WTC11 (cell line): ENCODE measurements around the gene OR4K2. TPM values are rescaled to one million over a fixed set of nuclear protein-coding genes. Genes with fewer than 3 reads are reported as not detected.

ENCODE experiments used
- ATAC-seq: fragments of 200-7000 bp; cut with Tn5 transposase; 2 replicates; pipeline ENCODE4 v1.10.0; 2021; ENCODE audit warnings: mild to moderate bottlenecking, moderate library complexity
- CTCF ChIA-PET: fragments of 300-600 bp; sonication (Branson Sonifier 250); formaldehyde crosslinking; loops from one replicate; lab custom pipeline; 2021; ENCODE audit warnings: antibody characterized with exemption; lab: Charles Lee
- POLR2A ChIA-PET: fragments of 350-600 bp; sonication (Branson Sonifier 250); formaldehyde crosslinking; loops from one replicate; lab custom pipeline; 2021; ENCODE audit warnings: antibody characterized with exemption; lab: Charles Lee
- DNase-seq: peaks from one replicate; pipeline ENCODE4 v3.0.0; 2021; ENCODE audit warnings: low spot score
- H3K27ac Mint-ChIP-seq: 2 replicates; pipeline ENCODE4 v1.8.0; 2021; ENCODE audit warnings: mixed read lengths
- H3K27me3 Mint-ChIP-seq: 2 replicates; pipeline ENCODE4 v1.8.0; 2021; ENCODE audit warnings: low read depth, mild to moderate bottlenecking, moderate library complexity, mixed read lengths
- H3K36me3 Mint-ChIP-seq: 2 replicates; pipeline ENCODE4 v1.8.0; 2021; ENCODE audit warnings: mixed read lengths
- H3K4me1 Mint-ChIP-seq: 2 replicates; pipeline ENCODE4 v1.8.0; 2022; ENCODE audit warnings: mixed read lengths
- H3K4me3 Mint-ChIP-seq: 2 replicates; pipeline ENCODE4 v1.8.0; 2021; ENCODE audit warnings: mild to moderate bottlenecking, moderate library complexity, mixed read lengths
- H3K9me3 Mint-ChIP-seq: 2 replicates; pipeline ENCODE4 v1.8.0; 2021; ENCODE audit warnings: mixed read lengths
- NR3C1 ChIP-seq: sonication (generic); formaldehyde crosslinking; conservative IDR thresholded peaks from 2 replicates; pipeline ENCODE4 v1.8.1; 2023; ENCODE audit warnings: low read depth, mild to moderate bottlenecking, missing genetic modification reagents
- SMAD4 ChIP-seq: sonication (generic); formaldehyde crosslinking; IDR thresholded peaks from 2 replicates; pipeline ENCODE4 v1.8.0; 2022; ENCODE audit warnings: mild to moderate bottlenecking, missing genetic modification reagents
- TEAD1 ChIP-seq: sonication (generic); formaldehyde crosslinking; IDR thresholded peaks from 2 replicates; pipeline ENCODE4 v1.8.0; 2022; ENCODE audit warnings: mild to moderate bottlenecking, missing genetic modification reagents
- USF2 ChIP-seq: sonication (generic); formaldehyde crosslinking; IDR thresholded peaks from 2 replicates; pipeline ENCODE4 v1.8.1; 2023; ENCODE audit warnings: mild to moderate bottlenecking, missing genetic modification reagents, moderate library complexity
- ZNF416 ChIP-seq: fragments of 250-450 bp; sonication (Bioruptor Pico); IDR thresholded peaks from 2 replicates; pipeline ENCODE4 v1.9.0; 2021; ENCODE audit warnings: mild to moderate bottlenecking, inconsistent platforms
- ZNF423 ChIP-seq: fragments of 250-450 bp; sonication (Bioruptor Pico); IDR thresholded peaks from 2 replicates; pipeline ENCODE4 v2.1.2; 2022; ENCODE audit warnings: mild to moderate bottlenecking, moderate library complexity
- total RNA-seq: library from RNA; stranded (reverse); gene quantifications from 3 replicates; pipeline ENCODE4 v1.2.3, GENCODE V29; 2021

Gene OR4K2
- total RNA-seq, 1 experiment from 2014 or later, result not detected

GRCh38 chr14:19920021-19920657 lies 45.2 kb downstream of the OR4K2 start, which contains the start of gene OR4K5:
Gene OR4K5, plus strand, starts transcription at chr14:19920607. Its CDS starts 0 bp downstream, at chr14:19920607.
- no peak within 1 kb of the TSS for H3K4me3 Mint-ChIP-seq
- no peak within 1 kb of the TSS for H3K27ac Mint-ChIP-seq
- TF ChIP-seq ZNF416, result no peak
- TF ChIP-seq NR3C1 (CRISPR knock-in tag), result no peak
- no peaks in the 10 kb centered on the region for H3K4me1 Mint-ChIP-seq
- POLR2A ChIA-PET, result no interaction called here
- H3K36me3 Mint-ChIP-seq, result peaks cover 6% of the 10 kb centered on the region
- CTCF ChIA-PET, result no interaction called here
- H3K27me3 Mint-ChIP-seq, result no peaks in the 10 kb centered on the region
- ATAC-seq (no peak), DNase-seq (no peak)
- H3K9me3 Mint-ChIP-seq, result peaks cover 7% of the 10 kb centered on the region

- H3K4me3 Mint-ChIP-seq, result no peak within 1 kb of the TSS
- no peak for ATAC-seq
These were observed 55.7 kb downstream of the OR4K2 start, which contains the start of gene OR4K1 for GRCh38 chr14:19930617-19931016. Gene OR4K1, plus strand, starts transcription at chr14:19930917. Its CDS starts 4,750 bp downstream, at chr14:19935667.

More at GRCh38 chr14:19930617-19931016, 55.7 kb downstream of the OR4K2 start, which contains the start of gene OR4K1:
- peaks cover 16% of the 10 kb centered on the region for H3K27me3 Mint-ChIP-seq
- ChIA-PET CTCF (no interaction called here), POLR2A (no interaction called here)
- no peak for TF ChIP-seq USF2 (CRISPR knock-in tag)
- no peak for TF ChIP-seq ZNF423
- no peak for TF ChIP-seq TEAD1 (CRISPR knock-in tag)
- no peak for TF ChIP-seq SMAD4 (CRISPR knock-in tag)
- no peak within 1 kb of the TSS for H3K27ac Mint-ChIP-seq
- no peaks in the 10 kb centered on the region for H3K4me1 Mint-ChIP-seq
- H3K36me3 Mint-ChIP-seq, result peaks cover 52% of the 10 kb centered on the region
- peaks cover 59% of the 10 kb centered on the region for H3K9me3 Mint-ChIP-seq
- DNase-seq, result no peak

Other genes starting within 250 kb of the OR4K2 start
- gene OR11H2, start 161.3 kb upstream of the OR4K2 start, total RNA-seq, result not detected in 3 replicates
- gene OR4Q3, start 131.6 kb upstream of the OR4K2 start, total RNA-seq, result not detected in 3 replicates
- gene OR4M1, start 101.6 kb upstream of the OR4K2 start, total RNA-seq, result not detected in 3 replicates
- gene OR4N2, start 71.4 kb upstream of the OR4K2 start, total RNA-seq, result not detected in 3 replicates
- gene OR4K5, start 45.5 kb downstream of the OR4K2 start, total RNA-seq, result not detected in 3 replicates
- not detected in 3 replicates for gene OR4K1, start 55.8 kb downstream of the OR4K2 start, total RNA-seq
- not detected in 3 replicates for gene OR4K15, start 100.4 kb downstream of the OR4K2 start, total RNA-seq
- not detected in 3 replicates for gene OR4Q2, start 127.0 kb downstream of the OR4K2 start, total RNA-seq
- not detected in 3 replicates for gene OR4K14, start 144.2 kb downstream of the OR4K2 start, total RNA-seq
- gene OR4K13, start 160.9 kb downstream of the OR4K2 start, total RNA-seq, result not detected in 3 replicates
- not detected in 3 replicates for gene OR4L1, start 184.9 kb downstream of the OR4K2 start, total RNA-seq
- not detected in 3 replicates for gene OR4K17, start 235.6 kb downstream of the OR4K2 start, total RNA-seq